GM21619 (cell line): ENCODE results near the gene TMEM108.

Experiments used
- ATAC-seq: cut with Tn5 transposase; IDR thresholded peaks from one replicate; pipeline ENCODE4 v1.9.1; 2021; ENCODE audit not compliant: unreplicated experiment

The TMEM108 gene

GRCh38 chr3:133161656-133162055, 123.5 kb downstream of the TMEM108 start:
- ATAC-seq, result no peak

DNA sequence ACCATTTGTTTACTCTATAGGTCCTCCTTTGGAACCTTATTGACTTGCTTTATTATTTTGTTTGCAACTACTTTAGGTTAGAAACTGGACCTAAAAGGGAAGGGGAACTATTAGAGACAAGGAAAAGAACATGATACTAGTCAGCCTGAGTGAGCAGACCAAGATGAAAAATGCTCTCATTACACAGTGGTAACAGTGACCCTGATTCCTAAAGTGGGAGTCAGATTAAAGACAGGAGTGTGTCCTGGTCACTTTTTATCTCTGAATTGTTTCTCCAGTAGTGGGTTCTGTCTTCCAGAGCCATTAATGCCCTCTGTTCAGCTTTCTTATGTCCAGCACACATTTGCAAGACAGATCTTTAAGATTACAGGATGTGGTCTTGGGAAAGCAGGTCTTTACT, 124.1 kb downstream of the TMEM108 start:
- no peak for ATAC-seq

GRCh38 chr3:133162670-133163305, 124.6 kb downstream of the TMEM108 start:
- no peak for ATAC-seq

GRCh38 chr3:133167340-133168024, 129.3 kb downstream of the TMEM108 start:
- no peak for ATAC-seq

DNA sequence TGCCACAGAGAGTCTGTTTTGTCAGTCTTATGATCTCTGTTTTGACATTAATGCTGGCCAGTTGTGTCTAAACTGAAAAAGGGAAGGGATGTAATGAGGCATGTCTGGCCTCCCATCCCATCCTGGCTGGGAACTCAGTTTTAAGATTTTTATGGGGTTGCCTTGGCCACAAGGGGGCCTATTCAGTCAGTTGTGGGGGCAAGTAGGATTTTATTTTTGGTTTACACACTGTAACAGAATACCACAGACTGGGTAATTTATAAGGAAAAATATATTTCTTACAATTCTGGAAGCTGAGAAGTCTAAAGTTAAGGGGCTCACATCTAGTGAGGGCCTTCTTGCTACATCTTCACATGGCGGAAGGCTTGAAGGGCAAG, 129.8 kb downstream of the TMEM108 start:
- ATAC-seq, result no peak

DNA sequence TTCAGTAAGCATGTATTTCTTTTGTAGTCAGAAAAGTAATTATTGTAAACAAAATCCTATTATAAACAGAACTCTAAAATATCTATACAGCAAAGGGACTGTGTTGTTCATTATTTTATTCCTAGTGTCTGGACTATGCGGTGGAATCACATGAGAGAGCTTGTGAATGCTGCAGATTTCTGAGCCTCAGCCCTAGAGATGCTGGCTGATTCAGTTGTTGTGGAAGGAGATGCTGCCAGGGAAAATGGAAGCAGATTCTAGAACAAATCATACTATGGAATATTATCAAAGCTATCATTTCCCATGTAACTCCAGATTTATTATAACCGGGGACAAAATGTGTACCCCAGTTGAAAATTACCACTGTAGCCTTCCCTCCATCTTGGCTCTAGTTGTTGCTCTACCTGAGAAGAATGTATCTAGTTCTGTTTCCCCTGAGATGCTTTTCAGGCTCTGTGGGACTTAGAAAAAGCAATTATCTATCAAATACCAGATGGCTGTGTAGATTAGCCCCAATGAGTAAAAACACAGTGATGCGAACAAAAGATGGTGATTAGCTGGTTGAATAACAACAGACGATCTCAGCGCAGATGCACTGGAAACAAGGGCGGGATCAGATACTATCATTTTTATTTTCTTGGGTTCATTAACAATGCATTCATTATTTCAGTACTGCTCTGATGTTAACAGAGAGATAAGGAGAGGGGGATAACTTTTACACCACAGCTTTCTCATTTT, 131.3 kb downstream of the TMEM108 start:
- ATAC-seq, result no peak

DNA sequence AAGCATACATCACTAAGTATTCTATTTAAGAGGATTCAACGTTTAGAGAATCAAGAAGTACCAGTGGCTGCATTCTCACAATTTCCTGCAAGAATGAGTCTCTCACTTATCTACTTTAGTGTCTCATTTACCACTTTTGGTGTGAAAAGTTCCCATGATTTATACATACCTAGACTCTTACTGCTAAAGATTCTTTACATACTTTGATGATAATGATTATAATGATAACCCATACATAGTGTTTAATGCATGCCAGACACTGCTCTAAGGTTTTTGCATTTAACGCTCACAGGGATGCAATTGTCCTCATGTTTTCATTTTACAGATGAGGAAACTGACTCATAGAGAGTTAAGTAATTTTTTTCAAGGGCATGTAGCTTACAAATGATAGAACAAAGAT, 133.6 kb downstream of the TMEM108 start:
- no peak for ATAC-seq

GRCh38 chr3:133181392-133182150, 143.4 kb downstream of the TMEM108 start:
- no peak for ATAC-seq

DNA sequence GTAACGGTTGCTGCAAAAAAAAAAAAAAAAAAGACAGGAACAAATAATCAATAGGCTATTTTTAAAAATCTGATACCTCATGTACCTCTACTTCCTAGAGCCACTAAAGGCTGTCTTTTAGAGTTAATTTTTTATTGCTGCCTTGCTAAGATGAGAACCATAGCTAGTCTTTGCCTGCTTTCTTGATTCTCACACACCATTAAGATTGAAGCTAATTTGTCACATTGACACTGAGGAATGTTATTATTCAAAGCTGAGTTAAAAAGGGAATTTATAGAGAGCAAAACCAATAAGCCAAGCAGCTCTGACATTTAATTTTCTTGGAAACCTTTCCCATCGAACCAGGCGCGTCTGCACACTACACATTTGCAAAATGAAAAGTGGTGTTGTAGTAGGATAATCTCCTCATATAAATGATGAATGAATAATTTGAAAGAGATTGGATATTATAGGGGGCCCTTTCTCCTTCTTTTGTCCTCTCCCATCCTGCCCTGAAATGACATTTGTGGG, 149.7 kb downstream of the TMEM108 start:
- ATAC-seq, result no peak

DNA sequence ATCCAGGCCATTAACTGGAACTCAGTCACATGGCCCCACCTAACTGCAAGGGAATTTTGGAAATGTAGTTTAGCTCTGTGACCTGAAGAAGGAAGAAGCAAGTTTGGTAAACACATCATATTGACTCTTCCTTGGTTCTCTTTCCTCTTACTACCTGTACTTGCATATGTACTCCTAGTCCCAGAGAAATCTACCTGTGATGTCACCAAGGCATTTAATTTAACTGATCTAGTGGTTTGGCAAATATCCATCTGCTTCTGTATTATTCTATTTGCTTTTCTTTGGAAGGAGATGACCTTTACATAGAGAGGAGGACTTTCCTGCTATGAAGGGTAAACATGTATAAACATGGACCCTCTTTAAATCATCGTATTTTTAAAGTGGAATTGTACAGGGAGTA, 150.8 kb downstream of the TMEM108 start:
- no peak for ATAC-seq

DNA sequence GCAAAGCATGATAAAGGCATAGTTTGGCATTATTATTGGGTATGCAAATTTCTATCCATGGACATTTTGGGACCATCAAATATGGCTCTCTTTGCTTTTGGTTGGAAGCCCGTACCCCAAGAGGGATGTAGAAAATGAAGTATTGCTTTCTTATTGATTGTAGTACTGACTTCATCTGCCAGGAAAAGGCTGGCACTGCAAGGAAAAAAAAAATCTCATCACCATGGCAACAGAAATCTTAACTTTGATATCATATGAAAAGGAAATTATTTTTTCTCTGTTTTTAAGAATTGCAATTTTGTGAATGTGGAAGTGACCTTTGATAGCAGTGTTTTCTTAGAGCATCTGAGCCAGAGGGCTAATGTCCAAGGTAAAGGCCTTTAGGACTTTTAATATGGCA, 151.7 kb downstream of the TMEM108 start:
- no peak for ATAC-seq

DNA sequence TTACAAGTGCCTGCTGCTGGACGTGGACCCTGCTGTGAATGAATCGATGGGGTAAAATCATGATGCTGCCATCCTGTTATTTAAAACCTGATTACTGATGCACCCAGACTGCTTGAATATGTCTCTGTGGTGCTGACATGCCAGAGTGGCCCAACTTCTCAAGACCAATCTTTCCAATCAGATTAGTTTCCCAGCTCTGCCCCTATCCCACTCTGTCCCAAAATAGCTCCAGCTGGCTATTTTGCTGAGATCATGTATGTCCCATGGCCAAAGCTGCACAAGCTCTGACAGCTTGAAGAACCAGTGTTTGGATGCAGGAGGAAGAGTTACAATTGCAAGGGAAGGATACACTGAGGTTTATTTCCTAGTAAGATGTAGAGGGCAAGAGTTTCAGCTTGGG, 153.6 kb downstream of the TMEM108 start:
- no peak for ATAC-seq

DNA sequence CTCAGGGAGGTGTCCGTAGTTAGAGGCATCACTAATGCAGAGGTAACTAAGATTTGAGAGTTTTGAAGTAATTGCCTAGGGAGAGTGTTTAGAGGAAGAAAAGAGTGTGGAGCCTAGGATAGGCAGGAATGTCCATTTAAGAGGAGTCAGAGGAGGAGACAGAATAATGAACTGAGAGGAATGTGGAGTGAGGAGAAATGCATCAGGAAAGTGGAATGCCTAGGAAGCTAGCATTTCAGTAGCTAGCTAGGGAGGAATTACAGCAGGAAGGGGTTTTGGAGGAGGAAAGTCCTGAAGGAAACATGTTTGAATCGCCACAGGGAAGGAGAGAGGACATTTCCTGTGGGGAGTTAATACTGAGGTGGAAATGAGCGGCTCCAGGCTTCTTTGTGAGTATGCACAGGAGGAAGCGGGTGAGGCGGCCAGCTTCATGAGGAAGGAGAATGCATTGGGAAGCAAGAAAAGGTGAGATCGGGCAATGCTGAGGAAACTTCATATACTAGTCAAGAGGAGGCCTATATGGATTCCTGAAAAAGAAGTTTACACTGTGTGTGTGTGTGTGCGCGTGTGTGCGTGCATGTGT, 154.3 kb downstream of the TMEM108 start:
- ATAC-seq, result no peak

DNA sequence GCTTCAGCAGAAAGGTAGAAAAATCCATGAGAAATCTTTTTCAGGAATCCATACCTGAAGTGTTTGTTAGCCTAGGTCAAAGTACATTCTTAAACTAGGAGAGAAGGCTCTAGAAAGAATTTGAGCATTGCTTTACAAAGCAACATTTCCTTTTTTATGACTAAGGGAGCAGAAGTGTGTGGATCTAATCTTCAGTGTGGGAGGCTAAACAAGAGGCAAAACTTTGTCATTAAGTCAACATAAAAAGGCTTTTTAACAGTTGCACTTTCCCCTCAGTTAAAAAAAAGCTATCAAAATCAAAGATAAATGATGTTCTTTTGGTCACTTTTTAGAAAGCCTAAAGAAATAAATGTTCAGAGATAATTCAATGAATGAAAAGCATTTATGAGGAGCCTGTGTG, 154.8 kb downstream of the TMEM108 start:
- no peak for ATAC-seq

- ATAC-seq, result no peak
These were observed 158.3 kb downstream of the TMEM108 start for GRCh38 chr3:133196527-133196926.

DNA sequence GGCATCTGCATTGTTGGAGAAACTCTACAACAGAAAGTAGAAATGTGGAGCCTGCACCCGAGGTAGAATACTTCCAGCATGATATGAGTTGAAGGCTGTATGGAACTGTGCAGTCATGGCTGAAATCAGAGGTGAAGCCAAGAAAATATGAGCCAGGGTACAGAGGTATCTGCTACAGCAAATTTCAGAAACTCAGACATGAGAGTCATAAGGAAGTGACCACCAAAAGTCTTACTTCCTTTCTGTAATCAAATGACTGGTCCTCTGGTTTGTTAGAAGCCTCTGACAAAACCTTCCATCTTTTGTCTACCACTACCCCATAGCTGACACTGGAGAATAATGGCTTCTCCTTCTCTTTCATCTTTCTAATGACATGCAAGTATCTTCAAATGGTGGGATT, 159.4 kb downstream of the TMEM108 start:
- ATAC-seq, result no peak

DNA sequence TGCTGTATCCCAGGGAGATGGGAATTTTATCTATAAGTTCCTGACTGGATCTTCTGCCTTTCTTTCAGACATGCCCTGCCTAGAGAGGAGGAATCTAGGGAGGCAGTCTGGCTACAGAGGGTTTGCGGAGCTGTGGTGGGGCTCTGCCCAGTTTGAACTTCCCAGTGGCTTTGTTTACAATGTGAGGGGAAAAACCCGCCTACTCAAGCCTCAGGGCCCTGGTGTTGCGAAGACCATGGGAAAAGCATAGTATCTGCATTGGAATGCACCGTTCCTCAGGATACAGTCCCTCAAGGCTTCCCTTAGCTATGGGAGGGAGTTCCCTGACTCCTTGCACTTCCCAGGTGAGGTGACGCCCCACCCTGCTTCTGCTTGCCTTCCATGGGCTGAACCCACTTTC, 168.7 kb downstream of the TMEM108 start:
- ATAC-seq, result no peak

DNA sequence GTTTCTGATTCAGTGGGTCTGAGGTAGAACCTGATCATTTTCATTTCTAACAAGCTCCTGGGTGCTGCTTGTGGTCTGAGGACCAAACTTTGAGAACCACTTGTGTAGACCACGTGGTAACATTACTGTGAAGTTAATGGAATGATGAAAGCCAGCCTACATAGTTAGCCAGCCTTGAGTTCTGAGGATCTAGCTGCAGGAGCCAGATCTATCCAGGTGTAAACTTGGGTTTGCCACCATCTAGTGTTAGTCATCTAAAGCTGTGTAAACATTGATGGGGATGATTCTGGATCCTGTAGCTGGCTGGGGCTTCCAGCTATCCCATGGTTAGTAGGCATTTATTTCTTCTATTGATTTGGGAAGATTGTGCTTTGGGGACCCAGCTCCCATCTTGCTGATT, 170.0 kb downstream of the TMEM108 start:
- no peak for ATAC-seq

GRCh38 chr3:133209871-133210550, 171.8 kb downstream of the TMEM108 start:
- ATAC-seq, result no peak

- ATAC-seq, result no peak
These were observed 172.5 kb downstream of the TMEM108 start for GRCh38 chr3:133210656-133211055.
